Stimulated activated CD8-positive, alpha-beta memory T cell treated with anti-CD3 and anti-CD28 coated beads, Interleukin-12 subunit alpha, Interleukin-12 subunit beta, amount 100 ng/mL, for 4 hours (primary cell): ENCODE results near the gene SLC25A24.
A peak's percentile ranks its signal among the peaks of the same experiment; 100 is the strongest.
"Not testable (repeated sequence)": the region's sequence is repeated elsewhere in the genome, so short reads cannot be mapped to it uniquely, and the experiment has no call there.

Experiments used
- DNase-seq: peaks from one replicate; pipeline ENCODE4 v3.0.0-alpha.2; 2020; ENCODE audit warnings: low read depth

SLC25A24 gene

GRCh38 chr1:108199781-108200686, at the start of gene SLC25A24:
Gene SLC25A24 (minus strand): TSS chr1:108200343. CDS start chr1:108200138, 205 bp downstream.
- peak; percentile 58 for DNase-seq

GRCh38 chr1:108243976-108244375, 43.8 kb upstream of the SLC25A24 start, which contains the start of gene NBPF4:
Gene NBPF4 (minus strand): TSS chr1:108244076. CDS start chr1:108243761, 315 bp downstream.
- not testable (repeated sequence) for DNase-seq

GRCh38 chr1:108239426-108239825, 39.3 kb upstream of the SLC25A24 start:
- not testable (repeated sequence) for DNase-seq

GRCh38 chr1:108235308-108235707, 35.2 kb upstream of the SLC25A24 start:
- not testable (repeated sequence) for DNase-seq

GRCh38 chr1:108232183-108232582, 32.0 kb upstream of the SLC25A24 start:
- DNase-seq: not testable (repeated sequence)

- not testable (repeated sequence) for DNase-seq
Observed at GRCh38 chr1:108229976-108230375, 29.8 kb upstream of the SLC25A24 start.

- DNase-seq: not testable (repeated sequence)
Observed at GRCh38 chr1:108227772-108228171, 27.6 kb upstream of the SLC25A24 start.

GRCh38 chr1:108226855-108227254, 26.7 kb upstream of the SLC25A24 start:
- not testable (repeated sequence) for DNase-seq

GRCh38 chr1:108223226-108223625, 23.1 kb upstream of the SLC25A24 start:
- not testable (repeated sequence) for DNase-seq

GRCh38 chr1:108217515-108218174, 17.5 kb upstream of the SLC25A24 start:
- not testable (repeated sequence) for DNase-seq

GRCh38 chr1:108217007-108217406, 16.9 kb upstream of the SLC25A24 start:
- DNase-seq: not testable (repeated sequence)

- DNase-seq: not testable (repeated sequence)
Observed at GRCh38 chr1:108216028-108216890, 16.1 kb upstream of the SLC25A24 start.

GRCh38 chr1:108214641-108215465, 14.7 kb upstream of the SLC25A24 start:
- not testable (repeated sequence) for DNase-seq

GRCh38 chr1:108211014-108211413, 10.9 kb upstream of the SLC25A24 start:
- DNase-seq: no peak

- DNase-seq: no peak
Observed at GRCh38 chr1:108209456-108210108, 9.4 kb upstream of the SLC25A24 start.

- DNase-seq: no peak
Observed at GRCh38 chr1:108208724-108209446, 8.7 kb upstream of the SLC25A24 start.

GRCh38 chr1:108203582-108203981, 3.4 kb upstream of the SLC25A24 start:
- not testable (repeated sequence) for DNase-seq

- DNase-seq: no peak
Observed at GRCh38 chr1:108201687-108202086, 1.5 kb upstream of the SLC25A24 start.

- peak; percentile 9 for DNase-seq
Observed at GRCh38 chr1:108200687-108201051, 526 bp upstream of the SLC25A24 start.

GRCh38 chr1:108199201-108199691, 897 bp downstream of the SLC25A24 start:
- no peak for DNase-seq
